Astrocyte of the cerebellum (primary cell): ENCODE results near the gene TRMT61B.

Source experiments
- DNase-seq: peaks from one replicate; pipeline ENCODE4 v3.0.0-alpha.2; 2011; ENCODE audit warnings: low read depth
- H3K4me3 ChIP-seq: 2 replicates; pipeline ENCODE4 v1.5.1; 2011; ENCODE audit warnings: mild to moderate bottlenecking, low read depth, low read length, moderate library complexity
- in situ Hi-C: cut with HindIII; loops from 2 replicates; pipeline ENCODE4 v1.10.0; 2017; ENCODE audit warnings: low sequenced_read_pairs
- TF ChIP-seq, protein P1 (sequence below): IDR thresholded peaks from 2 replicates; pipeline ENCODE4 v1.5.1; 2012; ENCODE audit warnings: low read length, low read depth, moderate library complexity, mild to moderate bottlenecking; ENCODE audit errors: missing control alignments

TRMT61B gene

GRCh38 chr2:28833740-28834470 is 36.2 kb downstream of the TRMT61B start:
- no peak for DNase-seq
- TF ChIP-seq, protein P1, sequence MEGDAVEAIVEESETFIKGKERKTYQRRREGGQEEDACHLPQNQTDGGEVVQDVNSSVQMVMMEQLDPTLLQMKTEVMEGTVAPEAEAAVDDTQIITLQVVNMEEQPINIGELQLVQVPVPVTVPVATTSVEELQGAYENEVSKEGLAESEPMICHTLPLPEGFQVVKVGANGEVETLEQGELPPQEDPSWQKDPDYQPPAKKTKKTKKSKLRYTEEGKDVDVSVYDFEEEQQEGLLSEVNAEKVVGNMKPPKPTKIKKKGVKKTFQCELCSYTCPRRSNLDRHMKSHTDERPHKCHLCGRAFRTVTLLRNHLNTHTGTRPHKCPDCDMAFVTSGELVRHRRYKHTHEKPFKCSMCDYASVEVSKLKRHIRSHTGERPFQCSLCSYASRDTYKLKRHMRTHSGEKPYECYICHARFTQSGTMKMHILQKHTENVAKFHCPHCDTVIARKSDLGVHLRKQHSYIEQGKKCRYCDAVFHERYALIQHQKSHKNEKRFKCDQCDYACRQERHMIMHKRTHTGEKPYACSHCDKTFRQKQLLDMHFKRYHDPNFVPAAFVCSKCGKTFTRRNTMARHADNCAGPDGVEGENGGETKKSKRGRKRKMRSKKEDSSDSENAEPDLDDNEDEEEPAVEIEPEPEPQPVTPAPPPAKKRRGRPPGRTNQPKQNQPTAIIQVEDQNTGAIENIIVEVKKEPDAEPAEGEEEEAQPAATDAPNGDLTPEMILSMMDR, result no peak
- in situ Hi-C loops, result no loop called here
- no peak overlapping the region for H3K4me3 ChIP-seq

- no peak for DNase-seq
- in situ Hi-C loops, result no loop called here
- TF ChIP-seq, protein P1, result no peak
- H3K4me3 ChIP-seq, result no peak overlapping the region
These were observed 41.7 kb downstream of the TRMT61B start for GRCh38 chr2:28828382-28828781.

DNA sequence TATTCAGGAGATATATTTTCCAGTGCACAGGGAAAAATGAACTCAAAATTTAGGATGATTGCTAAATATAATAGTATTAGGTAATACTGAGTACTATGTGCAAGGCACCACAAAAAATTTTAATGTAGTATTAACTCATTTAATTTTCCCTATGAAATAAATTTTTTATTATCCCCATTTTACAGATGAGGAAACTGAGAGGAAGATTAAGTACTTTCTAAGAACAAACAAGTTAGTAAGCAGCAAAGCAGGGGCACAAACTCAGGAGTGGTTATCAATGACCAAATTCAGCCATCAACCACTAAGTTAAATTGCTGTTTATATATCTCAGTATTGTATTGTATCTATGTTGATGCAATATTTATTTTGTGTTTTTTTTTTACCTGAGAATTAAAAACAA is 45.2 kb downstream of the TRMT61B start:
- H3K4me3 ChIP-seq, result no peak overlapping the region
- no peak for DNase-seq
- in situ Hi-C loops, result no loop called here
- TF ChIP-seq, protein P1, result no peak

DNA sequence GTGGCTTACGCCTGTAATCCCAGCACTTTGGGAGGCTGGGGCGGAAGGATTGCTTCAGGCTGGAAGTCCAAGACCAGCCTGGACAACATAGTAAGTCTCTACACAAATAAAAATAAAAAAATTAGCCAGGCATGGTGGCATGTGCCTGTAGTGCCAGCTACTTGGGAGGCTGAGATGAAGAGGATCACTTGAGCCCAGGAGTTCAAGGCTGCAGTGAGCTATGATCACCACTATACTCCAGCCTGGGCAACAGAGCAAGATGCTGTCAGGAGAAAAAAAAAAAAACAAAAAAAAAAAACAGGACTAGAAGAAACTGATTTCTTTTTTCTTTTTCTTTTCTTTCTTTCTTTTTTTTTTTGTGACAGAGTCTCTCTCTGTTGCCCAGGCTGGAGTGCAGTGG is 45.9 kb downstream of the TRMT61B start:
- TF ChIP-seq, protein P1, result no peak
- H3K4me3 ChIP-seq, result no peak overlapping the region
- in situ Hi-C loops, result no loop called here
- DNase-seq, result no peak

- TF ChIP-seq, protein P1, result no peak
- in situ Hi-C loops, result no loop called here
- H3K4me3 ChIP-seq, result no peak overlapping the region
These were observed 48.1 kb downstream of the TRMT61B start for GRCh38 chr2:28822036-28822435.

DNA sequence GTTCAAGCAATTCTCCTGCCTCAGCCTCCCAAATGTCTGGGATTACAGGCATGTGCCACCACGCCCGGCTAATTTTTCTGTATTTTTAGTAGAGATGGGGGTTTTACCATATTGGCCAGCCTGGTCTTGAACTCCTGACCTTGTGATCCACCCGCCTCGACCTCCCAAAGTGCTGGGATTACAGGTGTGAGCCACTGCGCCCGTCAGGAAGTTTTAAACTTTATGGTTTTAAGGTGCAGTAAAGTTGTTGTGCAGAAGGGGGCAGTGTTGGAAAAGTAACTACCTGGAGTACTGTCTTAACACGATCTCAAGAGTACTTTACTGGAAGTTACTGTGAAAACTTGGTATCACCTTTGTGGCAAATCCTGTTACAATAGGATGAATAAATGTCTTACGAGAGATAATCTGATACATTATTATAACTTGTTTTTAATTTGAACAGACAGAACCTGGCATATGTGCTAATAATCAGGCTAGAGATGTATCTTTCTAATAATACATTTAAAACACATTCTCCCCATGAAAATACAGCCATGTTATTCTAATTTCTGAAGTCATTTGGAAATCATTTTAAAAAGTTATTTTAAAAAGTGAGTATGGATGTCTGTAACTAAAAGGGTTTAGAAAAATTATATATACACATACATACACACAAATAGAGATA is 48.7 kb downstream of the TRMT61B start:
- in situ Hi-C loops, result no loop called here
- TF ChIP-seq, protein P1, result peak; percentile 45
- no peak overlapping the region for H3K4me3 ChIP-seq
- peak; percentile 47 for DNase-seq

More at GRCh38 chr2:28822036-28822435, 48.1 kb downstream of the TRMT61B start:
- no peak for DNase-seq
